GM12878 (cell line): ENCODE measurements around the gene VASH2. TPM values are rescaled to one million over a fixed set of nuclear protein-coding genes. Genes with fewer than 3 reads are reported as not detected.

ENCODE experiments used
- ATF7 ChIP-seq: fragments of 450-650 bp; IDR thresholded peaks from 2 replicates; pipeline ENCODE4 v1.6.1; 2016; ENCODE audit warnings: low read depth, mild to moderate bottlenecking
- BCL3 ChIP-seq: IDR thresholded peaks from 2 replicates; pipeline ENCODE4 v1.6.1; 2011; ENCODE audit warnings: borderline replicate concordance, low read depth, mild to moderate bottlenecking, moderate library complexity, low read length; ENCODE audit not compliant: insufficient read depth, poor library complexity, severe bottlenecking
- BHLHE40 ChIP-seq, 2 experiments: fragments of 450-650 bp in 1 of 2; IDR thresholded peaks; 2 replicates each; pipeline ENCODE4 v1.6.1; 2011 to 2017; ENCODE audit warnings: low read depth in 2 of 2, borderline replicate concordance in 1 of 2, improper control_type of control experiment in 1 of 2, low read length in 1 of 2, mild to moderate bottlenecking in 1 of 2
- E4F1 ChIP-seq: fragments of 450-650 bp; IDR thresholded peaks from 2 replicates; pipeline ENCODE4 v1.6.1; 2018; ENCODE audit warnings: borderline replicate concordance, mild to moderate bottlenecking; ENCODE audit not compliant: partially characterized antibody
- IKZF2 ChIP-seq, 2 experiments: fragments of 450-650 bp; IDR thresholded peaks; 2 replicates each; pipeline ENCODE4 v1.6.1; 2017; ENCODE audit warnings: mild to moderate bottlenecking in 2 of 2, moderate library complexity in 2 of 2
- IRF4 ChIP-seq: IDR thresholded peaks from 2 replicates; pipeline ENCODE4 v1.6.1; 2011; ENCODE audit warnings: low read depth, low read length
- LARP7 ChIP-seq: fragments of 450-650 bp; IDR thresholded peaks from 2 replicates; pipeline ENCODE4 v1.6.1; 2017; ENCODE audit warnings: mild to moderate bottlenecking
- MAX ChIP-seq: IDR thresholded peaks from 2 replicates; pipeline ENCODE4 v1.6.1; 2012; ENCODE audit warnings: low read depth, low read length, improper control_type of control experiment
- MLLT1 ChIP-seq: fragments of 450-650 bp; IDR thresholded peaks from 2 replicates; pipeline ENCODE4 v1.6.1; 2016; ENCODE audit warnings: mild to moderate bottlenecking
- PAX5 ChIP-seq: IDR thresholded peaks from 2 replicates; pipeline ENCODE4 v1.6.1; 2011; ENCODE audit warnings: low read depth, low read length, borderline replicate concordance
- POLR2AphosphoS5 ChIP-seq: IDR thresholded peaks from 2 replicates; pipeline ENCODE4 v1.6.1; 2011; ENCODE audit warnings: mild to moderate bottlenecking, low read length, inconsistent platforms
- POU2F2 ChIP-seq: IDR thresholded peaks from 3 replicates; pipeline ENCODE4 v1.6.1; 2011; ENCODE audit warnings: low read depth, mild to moderate bottlenecking, low read length, borderline replicate concordance
- ZBED1 ChIP-seq: IDR thresholded peaks from 2 replicates; pipeline ENCODE4 v1.6.1; 2016; ENCODE audit warnings: borderline replicate concordance
- ZNF687 ChIP-seq: fragments of 450-650 bp; IDR thresholded peaks from 2 replicates; pipeline ENCODE4 v1.6.1; 2017; ENCODE audit warnings: mild to moderate bottlenecking, moderate library complexity
- ZSCAN29 ChIP-seq: fragments of 450-650 bp; IDR thresholded peaks from 2 replicates; pipeline ENCODE4 v1.6.1; 2017; ENCODE audit warnings: mild to moderate bottlenecking, moderate library complexity
- polyA plus RNA-seq, 11 experiments: library from polyadenylated mRNA; depleted of rRNA in 4 of 11; unstranded in 6 of 11; stranded (reverse) in 5 of 11; fragments of >200 nt; fragmentation: Nextera tagmentation in 4 of 11; fragmentation: Illumina TruSeq in 1 of 11; extraction: Ambion mirVana in 4 of 11; extraction: Trizol in 1 of 11; gene quantifications; 1 replicate in 1 of 11; 2 replicates in 10 of 11; pipeline versions ENCODE4 v1.2.1 to v1.2.3, GENCODE V29; 2011 to 2016; ENCODE audit warnings: inconsistent platforms in 2 of 11, missing spikeins in 2 of 11, low read depth in 1 of 11
- total RNA-seq, 4 experiments: library from RNA; depleted of rRNA in 3 of 4; stranded (reverse); fragments of >200 nt in 3 of 4; fragmentation: Illumina TruSeq in 1 of 4; extraction: Trizol in 1 of 4; gene quantifications; 2 replicates each; pipeline versions ENCODE4 v1.2.1 to v1.2.3, GENCODE V29; 2013 to 2021

The VASH2 gene
- total and polyA plus RNA-seq, 10 of the 15 experiments (the other 5 are each of a cell fraction or from before 2014, with no cell fraction given) = 5.4 to 29.7 (median 21.7) TPM

- TF ChIP-seq E4F1 (no peak), ATF7 (no peak), POU2F2 (peak; percentile 76; the same call in 1 of the 3 replicates), ZBED1 (peak; percentile 70; the same call in 1 of the 2 replicates), ZNF687 (peak; percentile 81; the same call in 1 of the 2 replicates), IKZF2 (IDR thresholded peaks at IDR 0.05) (peak in 1 of 2 experiments; percentile 40; a peak in 2 of 4 replicates), BCL3 (peak; percentile 10), PAX5 (peak; percentile 64; the same call in 1 of the 2 replicates), POLR2AphosphoS5 (peak; percentile 62; the same call in 1 of the 2 replicates), MAX (peak; percentile 78), BHLHE40 (IDR thresholded peaks at IDR 0.05; ENCODE audit: borderline replicate concordance in 1 of 2, low read depth in 2 of 2, low read length in 1 of 2) (peak in 1 of 2 experiments; percentile 13; a peak in 1 of 4 replicates), MLLT1 (no peak), ZSCAN29 (no peak), IRF4 (peak; percentile 77; the same call in 1 of the 2 replicates), LARP7 (no peak)
Measured at GRCh38 chr1:212981571-212982328, 31.4 kb downstream of the VASH2 start (continued).
